Left ventricle myocardium inferior (tissue), 1 donor: Measurements from ENCODE around the gene CAMK4. TPM values are rescaled to one million over a fixed set of nuclear protein-coding genes. Genes with fewer than 3 reads are reported as not detected.
A peak's percentile ranks its signal among the peaks of the same experiment; 100 is the strongest.

Experiments
- DNase-seq: peaks from one replicate; pipeline ENCODE4 v3.0.0-alpha.2; 2020
- H3K27ac ChIP-seq: fragments of 200-600 bp; replicated peaks from 2 replicates; pipeline ENCODE4 v1.8.0; 2021
- H3K27me3 ChIP-seq: fragments of 200-600 bp; 2 replicates; pipeline ENCODE4 v1.8.0; 2021; ENCODE audit warnings: low read depth
- H3K36me3 ChIP-seq: fragments of 200-600 bp; 2 replicates; pipeline ENCODE4 v1.8.0; 2021
- H3K4me1 ChIP-seq: fragments of 200-600 bp; 2 replicates; pipeline ENCODE4 v1.8.0; 2021
- H3K4me3 ChIP-seq: fragments of 200-600 bp; 2 replicates; pipeline ENCODE4 v1.8.0; 2021; ENCODE audit warnings: mild to moderate bottlenecking, moderate library complexity
- H3K9me3 ChIP-seq: fragments of 200-600 bp; replicated peaks from 2 replicates; pipeline ENCODE4 v1.8.0; 2021
- intact Hi-C: fragments of 100-400 bp; cut with micrococcal nuclease; formaldehyde crosslinking; loops from one replicate; pipeline ENCODE4 v1.11.0; 2022
- total RNA-seq: library from RNA; stranded (reverse); fragmentation: NEBNext Ultra II Directional; extraction: Animal tissue kit (Norgen Biotek cat#: 25700); gene quantifications from one replicate; pipeline ENCODE4 v1.2.1, GENCODE V29; 2021
- TF ChIP-seq, protein P1 (sequence below): fragments of 200-600 bp; IDR thresholded peaks from 2 replicates; pipeline ENCODE4 v1.8.0; 2021; ENCODE audit warnings: antibody characterized with exemption, mild to moderate bottlenecking, borderline replicate concordance
- donor health status: DM: no; HTN: yes; CAD: no; lungs with severe emphysema.

The CAMK4 gene
- total RNA-seq, 1 donor from 2014 or later = 0.36 TPM

DNA sequence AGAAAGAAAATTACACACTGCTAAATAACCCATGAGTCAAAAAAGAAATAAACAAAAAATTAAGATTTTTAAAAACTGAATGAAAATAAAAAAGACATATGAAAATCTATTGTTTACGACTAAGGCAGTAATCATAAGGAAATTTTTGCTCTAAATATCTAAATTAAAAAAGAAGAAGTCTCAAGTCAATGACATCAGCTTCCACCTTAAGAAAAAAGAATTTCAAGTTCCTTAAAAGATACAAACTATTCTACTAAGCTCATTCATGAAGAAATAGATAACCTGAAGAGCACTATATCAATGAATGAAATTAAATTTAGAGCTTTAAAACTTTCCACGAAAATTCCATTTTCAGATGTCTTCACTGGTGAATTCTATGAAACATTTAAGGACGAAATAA lies 303.9 kb downstream of the CAMK4 start:
- Histone ChIP-seq H3K9me3 (no peaks in the 10 kb centered on the region), H3K4me1 (peaks cover 5% of the 10 kb centered on the region), H3K4me3 (no peak overlapping the region), H3K27me3 (no peaks in the 10 kb centered on the region), H3K27ac (no peak overlapping the region), H3K36me3 (no peaks in the 10 kb centered on the region)
- TF ChIP-seq, protein P1, sequence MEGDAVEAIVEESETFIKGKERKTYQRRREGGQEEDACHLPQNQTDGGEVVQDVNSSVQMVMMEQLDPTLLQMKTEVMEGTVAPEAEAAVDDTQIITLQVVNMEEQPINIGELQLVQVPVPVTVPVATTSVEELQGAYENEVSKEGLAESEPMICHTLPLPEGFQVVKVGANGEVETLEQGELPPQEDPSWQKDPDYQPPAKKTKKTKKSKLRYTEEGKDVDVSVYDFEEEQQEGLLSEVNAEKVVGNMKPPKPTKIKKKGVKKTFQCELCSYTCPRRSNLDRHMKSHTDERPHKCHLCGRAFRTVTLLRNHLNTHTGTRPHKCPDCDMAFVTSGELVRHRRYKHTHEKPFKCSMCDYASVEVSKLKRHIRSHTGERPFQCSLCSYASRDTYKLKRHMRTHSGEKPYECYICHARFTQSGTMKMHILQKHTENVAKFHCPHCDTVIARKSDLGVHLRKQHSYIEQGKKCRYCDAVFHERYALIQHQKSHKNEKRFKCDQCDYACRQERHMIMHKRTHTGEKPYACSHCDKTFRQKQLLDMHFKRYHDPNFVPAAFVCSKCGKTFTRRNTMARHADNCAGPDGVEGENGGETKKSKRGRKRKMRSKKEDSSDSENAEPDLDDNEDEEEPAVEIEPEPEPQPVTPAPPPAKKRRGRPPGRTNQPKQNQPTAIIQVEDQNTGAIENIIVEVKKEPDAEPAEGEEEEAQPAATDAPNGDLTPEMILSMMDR = no peak
- intact Hi-C loops = no loop called here
- no peak for DNase-seq

DNA sequence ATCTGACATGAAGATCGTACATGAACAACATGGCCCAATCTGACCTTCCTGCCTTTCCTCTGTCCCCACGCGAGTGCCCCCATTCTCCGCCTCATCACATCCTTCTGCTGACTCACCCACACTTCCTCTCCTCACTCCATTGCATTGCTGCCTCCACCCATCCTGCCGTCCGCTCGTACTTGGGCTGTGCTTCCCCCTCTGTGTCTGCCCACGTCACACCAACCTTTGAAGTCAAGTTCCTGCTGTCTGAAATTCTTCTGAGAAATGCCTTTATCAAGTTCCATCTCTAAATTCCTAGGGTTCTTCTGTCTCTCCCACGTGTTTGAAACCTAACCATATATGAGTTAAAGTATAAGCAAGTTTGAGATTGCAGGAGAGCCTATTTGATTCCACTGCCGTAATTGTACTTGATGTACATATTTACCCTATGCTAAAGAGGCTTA lies 306.1 kb downstream of the CAMK4 start:
- Histone ChIP-seq H3K27ac (peak overlapping the region; percentile 66), H3K4me3 (no peak overlapping the region)

GRCh38 chr5:111532886-111533582 lies 308.9 kb downstream of the CAMK4 start:
- Histone ChIP-seq H3K27ac (no peak overlapping the region), H3K27me3 (no peaks in the 10 kb centered on the region), H3K4me3 (no peak overlapping the region), H3K36me3 (no peaks in the 10 kb centered on the region), H3K4me1 (peaks cover 5% of the 10 kb centered on the region), H3K9me3 (peaks cover 6% of the 10 kb centered on the region)
- TF ChIP-seq, protein P1 = no peak
- no peak for DNase-seq
- intact Hi-C loops = loop anchor here (5.0 kb wide), 1 partner anchor 614 kb away; no protein-coding TSS in a partner anchor

More for the DNA sequence above, 306.1 kb downstream of the CAMK4 start:
- TF ChIP-seq, protein P1 = no peak
- H3K4me1 ChIP-seq = peaks cover 5% of the 10 kb centered on the region
- no peaks in the 10 kb centered on the region for H3K36me3 ChIP-seq
- peaks cover 6% of the 10 kb centered on the region for H3K9me3 ChIP-seq
- no peaks in the 10 kb centered on the region for H3K27me3 ChIP-seq
- peak; percentile 69 for DNase-seq
- intact Hi-C loops = loop anchor here (5.0 kb wide), 1 partner anchor 617 kb away; no protein-coding TSS in a partner anchor

DNA sequence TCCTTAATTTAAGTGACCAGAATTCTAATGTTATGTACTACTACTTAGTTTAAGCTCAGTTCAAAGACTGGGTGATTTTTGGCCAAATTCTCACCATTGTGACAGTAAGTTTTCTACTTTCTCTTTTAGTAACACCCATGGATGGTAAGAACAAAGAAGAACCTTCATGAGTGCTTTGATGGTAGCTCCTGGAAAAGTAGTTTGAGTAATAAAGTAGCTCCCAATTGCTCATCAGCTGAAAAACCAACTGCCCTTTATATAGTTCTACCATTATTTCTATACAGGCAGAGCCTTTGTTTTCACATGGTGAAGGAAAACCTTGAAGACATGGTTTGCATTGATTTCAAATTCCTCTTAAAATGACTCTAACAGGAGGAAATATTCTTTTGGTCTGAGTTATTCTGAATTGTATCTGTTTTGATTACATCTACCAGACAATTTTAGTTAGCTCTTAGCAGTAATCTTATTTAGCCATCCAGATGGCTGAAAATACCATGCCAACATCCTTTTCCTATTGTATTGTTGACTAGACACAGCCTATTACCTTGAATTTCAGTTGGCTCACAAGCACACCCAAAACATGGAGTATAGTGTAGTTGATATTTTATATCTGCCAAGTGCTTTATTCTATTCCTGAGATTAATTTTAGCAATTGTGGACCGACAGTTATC lies 311.8 kb downstream of the CAMK4 start:
- peaks cover 6% of the 10 kb centered on the region for H3K9me3 ChIP-seq
- TF ChIP-seq, protein P1 = no peak
- no peak overlapping the region for H3K4me3 ChIP-seq
- no peak overlapping the region for H3K27ac ChIP-seq
- peaks cover 5% of the 10 kb centered on the region for H3K4me1 ChIP-seq
- no peaks in the 10 kb centered on the region for H3K36me3 ChIP-seq
- no peak for DNase-seq
- H3K27me3 ChIP-seq = no peaks in the 10 kb centered on the region
- intact Hi-C loops = no loop called here

DNA sequence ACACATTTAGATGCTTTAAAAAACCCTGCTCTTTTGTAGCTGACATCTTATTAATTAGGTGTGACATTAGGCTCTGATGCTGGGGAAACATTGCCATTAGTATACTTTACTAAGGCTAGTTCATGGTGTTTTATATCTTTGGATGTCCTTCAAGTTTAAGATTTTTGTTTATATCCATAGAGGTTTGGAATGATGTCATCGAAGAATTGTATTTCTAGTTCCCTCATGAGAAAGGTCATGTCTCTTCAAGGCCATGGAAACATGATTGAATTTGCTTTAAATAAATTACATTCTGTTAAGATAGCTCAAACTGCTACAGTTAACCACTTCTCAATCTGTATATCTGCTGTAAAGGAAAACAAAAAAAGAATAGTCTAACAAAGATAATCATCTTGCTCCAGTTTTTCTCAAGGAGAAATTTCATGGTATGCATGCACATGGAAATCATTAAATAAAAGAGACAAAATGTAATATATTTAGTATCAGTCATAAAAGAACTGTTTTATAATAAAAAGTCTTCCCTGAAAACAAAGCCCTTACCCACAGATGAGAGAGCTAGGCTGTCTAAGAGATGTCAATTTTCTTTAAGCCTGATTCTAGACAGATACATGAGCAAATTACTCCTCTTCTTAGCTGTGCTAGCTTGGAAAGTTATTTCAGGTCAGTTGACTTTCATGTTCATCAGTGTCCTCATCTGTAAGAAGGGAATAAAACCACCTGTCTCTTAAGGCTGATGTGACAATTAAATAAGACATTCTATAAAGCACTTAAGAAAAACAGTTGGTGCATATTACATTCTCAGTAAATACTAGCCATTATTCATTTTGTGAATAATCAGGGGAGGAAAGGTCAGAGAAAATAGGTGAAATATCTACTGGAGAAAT lies 313.2 kb downstream of the CAMK4 start:
- H3K27ac ChIP-seq = no peak overlapping the region
- no peak overlapping the region for H3K4me3 ChIP-seq
- H3K27me3 ChIP-seq = no peaks in the 10 kb centered on the region
- peaks cover 6% of the 10 kb centered on the region for H3K9me3 ChIP-seq
- H3K4me1 ChIP-seq = no peaks in the 10 kb centered on the region
- intact Hi-C loops = no loop called here
- DNase-seq = no peak
- TF ChIP-seq, protein P1 = no peak
- H3K36me3 ChIP-seq = no peaks in the 10 kb centered on the region
